Tibial nerve (tissue), 4 donors: ENCODE results near the gene RAB34. TPM values are rescaled to one million over a fixed set of nuclear protein-coding genes. Genes with fewer than 3 reads are reported as not detected.
"Not testable (repeated sequence)": the region's sequence is repeated elsewhere in the genome, so short reads cannot be mapped to it uniquely, and the experiment has no call there.

ENCODE experiments used
- DNase-seq, 2 donors: peaks; one replicate each; pipeline ENCODE4 v3.0.0-alpha.2; 2019; ENCODE audit warnings: low spot score in 2 of 2
- H3K27ac ChIP-seq, 4 donors: fragments of 200-600 bp; sonication (generic) in 3 of 4; one replicate each; pipeline ENCODE4 v1.5.1; 2017 to 2019; ENCODE audit warnings: mild to moderate bottlenecking in 1 of 4
- H3K27me3 ChIP-seq, 2 donors: fragments of 200-600 bp; sonication (generic) in 1 of 2; one replicate each; pipeline versions ENCODE4 v1.5.1 to v1.6.0; 2017 to 2019
- H3K36me3 ChIP-seq, 3 donors: fragments of 200-600 bp; sonication (generic); one replicate each; pipeline ENCODE4 v1.5.1; 2018 to 2019
- H3K4me1 ChIP-seq, 4 donors: fragments of 200-600 bp; sonication (generic) in 3 of 4; one replicate each; pipeline ENCODE4 v1.5.1; 2017 to 2019
- H3K4me3 ChIP-seq, 4 donors: fragments of 200-600 bp; sonication (generic) in 3 of 4; one replicate each; pipeline ENCODE4 v1.5.1; 2017 to 2019; ENCODE audit warnings: mild to moderate bottlenecking in 1 of 4, moderate library complexity in 1 of 4
- H3K9me3 ChIP-seq, 4 donors: fragments of 200-600 bp; sonication (generic) in 3 of 4; one replicate each; pipeline ENCODE4 v1.5.1; 2017 to 2019
- CTCF ChIP-seq, 5 experiments: fragments of 200-600 bp in 3 of 5; fragments of 450-650 bp in 2 of 5; sonication (generic) in 3 of 5; IDR thresholded peaks; one replicate each; pipeline ENCODE4 v1.5.1; 2016 to 2019; ENCODE audit warnings: antibody characterized with exemption in 5 of 5, mild to moderate bottlenecking in 3 of 5, moderate library complexity in 2 of 5
- EP300 ChIP-seq, 2 donors: sonication (generic); formaldehyde crosslinking; IDR thresholded peaks; one replicate each; pipeline ENCODE4 v1.6.1; 2017; ENCODE audit warnings: antibody characterized with exemption in 2 of 2, mild to moderate bottlenecking in 1 of 2
- POLR2A ChIP-seq, 2 donors: fragments of 450-650 bp; IDR thresholded peaks; one replicate each; pipeline ENCODE4 v1.6.1; 2017; ENCODE audit warnings: antibody characterized with exemption in 2 of 2, mild to moderate bottlenecking in 2 of 2, moderate library complexity in 2 of 2
- WGBS, 2 donors: methylation state at CpG; one replicate each; pipeline ENCODE4 v1.1.5; 2018; 5-methylcytosine and 5-hydroxymethylcytosine counted together
- total RNA-seq, 4 donors: library from RNA; depleted of rRNA; stranded (reverse); fragments of >200 nt; gene quantifications; one replicate each; pipeline ENCODE4 v1.1.0, GENCODE V29; 2016

Gene RAB34
- total RNA-seq, 4 donors from 2014 or later, result 189 to 298 (median 196) TPM

- Histone ChIP-seq H3K4me1 (peaks cover 0 to 20% (median 8%) of the 10 kb centered on the region in 4 donors), H3K9me3 (no peaks in the 10 kb centered on the region), H3K27me3 (no peaks in the 10 kb centered on the region), H3K36me3 (peaks cover 0 to 4% (median 0%) of the 10 kb centered on the region in 3 donors), H3K27ac (no peak overlapping the region), H3K4me3 (no peak overlapping the region)
- no peak for TF ChIP-seq POLR2A (IDR thresholded peaks at IDR 0.05)
- TF ChIP-seq EP300 (IDR thresholded peaks at IDR 0.05), result no peak
- no peak for TF ChIP-seq CTCF (IDR thresholded peaks at IDR 0.05)
- no peak for DNase-seq
- 95 to 97% methylated on average over 12 of the region's 12 CpGs for WGBS, 2 donors
Observed at GRCh38 chr17:28737316-28737715, 19.6 kb upstream of the RAB34 start.

- not testable (repeated sequence) for H3K27ac ChIP-seq, DNase-seq, H3K4me3 ChIP-seq, H3K9me3 ChIP-seq, H3K27me3 ChIP-seq, H3K4me1 ChIP-seq, H3K36me3 ChIP-seq
- WGBS, 2 donors, result 93 to 96% methylated on average over 7 to 8 of the region's 8 CpGs
Observed at GRCh38 chr17:28735913-28736769, 18.5 kb upstream of the RAB34 start.

- WGBS, 2 donors, result 82 to 87% methylated on average over 4 to 5 of the region's 5 CpGs
- Histone ChIP-seq H3K36me3 (peaks cover 0 to 4% (median 0%) of the 10 kb centered on the region in 3 donors), H3K27me3 (no peaks in the 10 kb centered on the region), H3K4me1 (peaks cover 0 to 10% (median 4%) of the 10 kb centered on the region in 4 donors), H3K27ac (no peak overlapping the region), H3K4me3 (no peak overlapping the region), H3K9me3 (no peaks in the 10 kb centered on the region)
- DNase-seq, result no peak
- TF ChIP-seq CTCF (IDR thresholded peaks at IDR 0.05), result no peak
- no peak for TF ChIP-seq POLR2A (IDR thresholded peaks at IDR 0.05)
- TF ChIP-seq EP300 (IDR thresholded peaks at IDR 0.05), result no peak
Observed at GRCh38 chr17:28735242-28735722, 17.6 kb upstream of the RAB34 start.

- no peak for DNase-seq
- Histone ChIP-seq H3K27me3 (no peaks in the 10 kb centered on the region), H3K4me3 (no peak overlapping the region), H3K9me3 (no peaks in the 10 kb centered on the region), H3K36me3 (peaks cover 0 to 4% (median 0%) of the 10 kb centered on the region in 3 donors), H3K27ac (no peak overlapping the region), H3K4me1 (peaks cover 0 to 10% (median 4%) of the 10 kb centered on the region in 4 donors)
- 85% methylated on average over 10 of the region's 10 CpGs for WGBS, 2 donors
- TF ChIP-seq POLR2A (IDR thresholded peaks at IDR 0.05), result no peak
- TF ChIP-seq EP300 (IDR thresholded peaks at IDR 0.05), result no peak
- no peak for TF ChIP-seq CTCF (IDR thresholded peaks at IDR 0.05)
Observed at GRCh38 chr17:28734712-28735241, 17.1 kb upstream of the RAB34 start.

- H3K9me3 ChIP-seq, result no peaks in the 10 kb centered on the region
- no peak for DNase-seq
- H3K27me3 ChIP-seq, result no peaks in the 10 kb centered on the region
- H3K4me1 ChIP-seq, result peaks cover 0 to 16% (median 7%) of the 10 kb centered on the region in 4 donors
- no peak overlapping the region for H3K4me3 ChIP-seq
- peak overlapping the region in 2 of 4 donors; percentile 47 to 60 for H3K27ac ChIP-seq
- TF ChIP-seq EP300 (IDR thresholded peaks at IDR 0.05) (no peak), CTCF (IDR thresholded peaks at IDR 0.05) (no peak), POLR2A (IDR thresholded peaks at IDR 0.05) (no peak)
- peaks cover 0 to 4% (median 0%) of the 10 kb centered on the region in 3 donors for H3K36me3 ChIP-seq
- 45 to 65% methylated on average over 1 of the region's 1 CpG for WGBS, 2 donors
Observed at GRCh38 chr17:28733346-28733745, 15.7 kb upstream of the RAB34 start.
